ENCODE data around the gene NDEL1. TPM values are rescaled to one million over a fixed set of nuclear protein-coding genes. Genes with fewer than 3 reads are reported as not detected.
A peak's percentile ranks its signal among the peaks of the same experiment; 100 is the strongest.

Gene NDEL1
- total RNA-seq, 6 experiments from 2014 or later = 22.2 to 34.9 (median 28.4) TPM

- WGBS (ENCODE audit: insufficient coverage, low coverage, low lambda C conversion rate, missing lambda C conversion rate) = 49% methylated on average over 8 of the region's 8 CpGs
- intact Hi-C loops (cut with DNase I) = no loop called here
These were observed 16.4 kb downstream of the NDEL1 start for GRCh38 chr17:8451933-8452614.

GRCh38 chr17:8453326-8453725, 17.6 kb downstream of the NDEL1 start:
- no peak overlapping the region for H3K27ac ChIP-seq
- peaks cover 0 to 30% (median 6%) of the 10 kb centered on the region in 4 donors for H3K4me1 ChIP-seq
- H3K9me3 ChIP-seq = no peaks in the 10 kb centered on the region
- ATAC-seq (no peak), DNase-seq (no peak)
- no peak for TF ChIP-seq POLR2A (IDR thresholded peaks at IDR 0.05)
- TF ChIP-seq CTCF (IDR thresholded peaks at IDR 0.05) = no peak
- no peak overlapping the region for H3K4me3 ChIP-seq
- H3K27me3 ChIP-seq = no peaks in the 10 kb centered on the region
- intact Hi-C loops (cut with DNase I) = no loop called here
- H3K36me3 ChIP-seq = peaks cover 12 to 60% (median 19%) of the 10 kb centered on the region in 4 donors
- WGBS (ENCODE audit: insufficient coverage, low coverage, low lambda C conversion rate, missing lambda C conversion rate) = 84% methylated on average over 3 of the region's 3 CpGs

More at GRCh38 chr17:8451933-8452614, 16.4 kb downstream of the NDEL1 start:
- H3K4me3 ChIP-seq = no peak overlapping the region
- H3K4me1 ChIP-seq = peaks cover 0 to 40% (median 6%) of the 10 kb centered on the region in 4 donors
- no peak for DNase-seq
- TF ChIP-seq POLR2A (IDR thresholded peaks at IDR 0.05) (no peak), CTCF (IDR thresholded peaks at IDR 0.05) (no peak)
- no peaks in the 10 kb centered on the region for H3K9me3 ChIP-seq
- no peaks in the 10 kb centered on the region for H3K27me3 ChIP-seq
- peak overlapping the region in 1 of 3 donors; percentile 61 for H3K27ac ChIP-seq
- ATAC-seq = peak; percentile 67 to 72 (median 71)
- peaks cover 12 to 54% (median 18%) of the 10 kb centered on the region in 4 donors for H3K36me3 ChIP-seq

- no peaks in the 10 kb centered on the region for H3K27me3 ChIP-seq
- intact Hi-C loops (cut with DNase I) = no loop called here
- H3K9me3 ChIP-seq = no peaks in the 10 kb centered on the region
- no peak for TF ChIP-seq CTCF (IDR thresholded peaks at IDR 0.05)
- no peak for TF ChIP-seq POLR2A (IDR thresholded peaks at IDR 0.05)
- H3K4me3 ChIP-seq = no peak overlapping the region
- DNase-seq = no peak
- H3K36me3 ChIP-seq = peaks cover 10 to 63% (median 23%) of the 10 kb centered on the region in 4 donors
- ATAC-seq = peak in 1 of 4 donors; percentile 20
- H3K4me1 ChIP-seq = peaks cover 0 to 14% (median 2%) of the 10 kb centered on the region in 4 donors
- no peak overlapping the region for H3K27ac ChIP-seq
- 14% methylated on average over 2 of the region's 2 CpGs for WGBS (ENCODE audit: insufficient coverage, low coverage, low lambda C conversion rate, missing lambda C conversion rate)
These were observed 20.1 kb downstream of the NDEL1 start for GRCh38 chr17:8455665-8456209.

- WGBS (ENCODE audit: insufficient coverage, low coverage, low lambda C conversion rate, missing lambda C conversion rate) = 81% methylated on average over 6 of the region's 6 CpGs
- no peaks in the 10 kb centered on the region for H3K9me3 ChIP-seq
These were observed 22.4 kb downstream of the NDEL1 start for GRCh38 chr17:8458128-8458527.

More at GRCh38 chr17:8458128-8458527, 22.4 kb downstream of the NDEL1 start:
- H3K27ac ChIP-seq = no peak overlapping the region
- H3K4me1 ChIP-seq = no peaks in the 10 kb centered on the region
- ATAC-seq (no peak), DNase-seq (no peak)
- TF ChIP-seq CTCF (IDR thresholded peaks at IDR 0.05) = no peak
- TF ChIP-seq POLR2A (IDR thresholded peaks at IDR 0.05) = no peak
- intact Hi-C loops (cut with DNase I) = no loop called here
- H3K4me3 ChIP-seq = no peak overlapping the region
- H3K27me3 ChIP-seq = no peaks in the 10 kb centered on the region
- H3K36me3 ChIP-seq = peaks cover 15 to 81% (median 29%) of the 10 kb centered on the region in 4 donors

Data from right lobe of liver (tissue), 6 donors.